HG03280 (cell line): Measurements from ENCODE around the gene EEFSEC.

Experiments used
- ATAC-seq: cut with Tn5 transposase; IDR thresholded peaks from one replicate; pipeline ENCODE4 v1.9.1; 2021; ENCODE audit warnings: mild to moderate bottlenecking, moderate library complexity; ENCODE audit not compliant: unreplicated experiment

Gene EEFSEC

GRCh38 chr3:128455786-128456748, 302.8 kb downstream of the EEFSEC start:
- ATAC-seq, result no peak

- no peak for ATAC-seq
These were observed 303.8 kb downstream of the EEFSEC start for GRCh38 chr3:128456776-128457715.

GRCh38 chr3:128457937-128458336, 304.7 kb downstream of the EEFSEC start:
- no peak for ATAC-seq
